Keratinocyte (primary cell): ENCODE data around the gene OR6B3. TPM values are rescaled to one million over a fixed set of nuclear protein-coding genes. Genes with fewer than 3 reads are reported as not detected.

Experiments
- DNase-seq: peaks from one replicate; pipeline ENCODE4 v3.0.0-alpha.2; 2011; ENCODE audit warnings: low read depth, missing footprints, low spot score
- FAIRE-seq: peaks from 2 replicates; lab custom pipeline; 2011; peaks lifted over from hg19 to GRCh38; lab: Jason Lieb, UNC
- H2AFZ ChIP-seq: 2 replicates; pipeline ENCODE4 v1.6.0; 2012; ENCODE audit warnings: low read length, control low read depth, inconsistent platforms; ENCODE audit not compliant: control insufficient read depth
- H3K27ac ChIP-seq: 2 replicates; pipeline ENCODE4 v1.5.1; 2011; ENCODE audit warnings: low read length; ENCODE audit not compliant: control insufficient read depth, insufficient read depth
- H3K27me3 ChIP-seq: 3 replicates; pipeline ENCODE4 v1.6.0; 2011; ENCODE audit warnings: low read length; ENCODE audit not compliant: control insufficient read depth, insufficient read depth; ENCODE audit errors: extremely low read depth
- H3K36me3 ChIP-seq, 2 experiments: 2 replicates in 1 of 2; 3 replicates in 1 of 2; pipeline ENCODE4 v1.5.1; 2011; ENCODE audit warnings: low read length in 2 of 2, mild to moderate bottlenecking in 1 of 2; ENCODE audit not compliant: control insufficient read depth in 2 of 2, insufficient read depth in 2 of 2; ENCODE audit errors: extremely low read depth in 1 of 2
- H3K4me1 ChIP-seq: 3 replicates; pipeline ENCODE4 v1.5.1; 2011; ENCODE audit warnings: low read length; ENCODE audit not compliant: control insufficient read depth, insufficient read depth; ENCODE audit errors: extremely low read depth
- H3K4me2 ChIP-seq: 3 replicates; pipeline ENCODE4 v1.6.0; 2011; ENCODE audit warnings: low read depth, low read length; ENCODE audit not compliant: control insufficient read depth, insufficient read depth; ENCODE audit errors: extremely low read depth
- H3K4me3 ChIP-seq, 3 experiments: fragments of 200-600 bp in 1 of 3; sonication (generic) in 1 of 3; 2 replicates in 2 of 3; 3 replicates in 1 of 3; pipeline ENCODE4 v1.5.1; 2011 to 2016; ENCODE audit warnings: low read length in 3 of 3, mild to moderate bottlenecking in 3 of 3, control low read depth in 2 of 3, inconsistent platforms in 1 of 3, low read depth in 1 of 3, mixed read lengths in 1 of 3, mixed run types in 1 of 3, moderate library complexity in 1 of 3; ENCODE audit not compliant: control insufficient read depth in 2 of 3, insufficient read depth in 2 of 3; ENCODE audit errors: extremely low read depth in 1 of 3
- H3K79me2 ChIP-seq: 2 replicates; pipeline ENCODE4 v1.6.0; 2012; ENCODE audit warnings: low read length; ENCODE audit not compliant: control insufficient read depth, insufficient read depth
- H3K9ac ChIP-seq: 3 replicates; pipeline ENCODE4 v1.6.0; 2011; ENCODE audit warnings: low read length; ENCODE audit not compliant: control insufficient read depth, insufficient read depth; ENCODE audit errors: extremely low read depth
- H3K9me1 ChIP-seq: 3 replicates; pipeline ENCODE4 v1.6.0; 2011; ENCODE audit warnings: low read length; ENCODE audit not compliant: control insufficient read depth, insufficient read depth; ENCODE audit errors: extremely low read depth
- H3K9me3 ChIP-seq: 2 replicates; pipeline ENCODE4 v1.5.1; 2012; ENCODE audit warnings: low read depth, low read length; ENCODE audit not compliant: control insufficient read depth
- H4K20me1 ChIP-seq: 3 replicates; pipeline ENCODE4 v1.6.0; 2011; ENCODE audit warnings: low read length; ENCODE audit not compliant: control insufficient read depth, insufficient read depth; ENCODE audit errors: extremely low read depth
- EZH2 ChIP-seq: IDR thresholded peaks from one replicate; pipeline ENCODE4 v1.6.1; 2012; ENCODE audit warnings: inconsistent platforms, mild to moderate bottlenecking, low read length, moderate library complexity
- dilution Hi-C: fragments of 300-500 bp; cut with MboI; formaldehyde crosslinking; loops from one replicate; pipeline ENCODE4 v1.7.0; 2020; ENCODE audit warnings: low sequenced_read_pairs; ENCODE audit not compliant: extremely low pct_ligation_motif_present
- polyA plus RNA-seq, 5 experiments: library from polyadenylated mRNA; depleted of rRNA in 3 of 5; stranded (reverse) in 3 of 5; stranded (forward) in 1 of 5; unstranded in 1 of 5; fragments of >200 nt; gene quantifications; 1 replicate in 1 of 5; 2 replicates in 3 of 5; 3 replicates in 1 of 5; pipeline versions ENCODE4 v1.2.1 to v1.2.3, GENCODE V29; 2011 to 2012; ENCODE audit warnings: missing spikeins in 2 of 5, low read depth in 1 of 5, low replicate concordance in 1 of 5
- TF ChIP-seq, protein P1 (sequence below), 3 experiments: IDR thresholded peaks in 1 of 3; conservative IDR thresholded peaks in 1 of 3; optimal IDR thresholded peaks in 1 of 3; 2 replicates in 2 of 3; 3 replicates in 1 of 3; pipeline versions ENCODE3 to v1.5.1; 2011; ENCODE audit warnings: low read length in 3 of 3, mild to moderate bottlenecking in 3 of 3, moderate library complexity in 2 of 3, control low read depth in 1 of 3, inconsistent platforms in 1 of 3; ENCODE audit not compliant: insufficient read depth in 2 of 3; ENCODE audit errors: extremely low read depth in 1 of 3

The OR6B3 gene
- polyA plus RNA-seq, 1 donor (not counting 4 experiments of a cell fraction or from before 2014, with no cell fraction given), result not detected

DNA sequence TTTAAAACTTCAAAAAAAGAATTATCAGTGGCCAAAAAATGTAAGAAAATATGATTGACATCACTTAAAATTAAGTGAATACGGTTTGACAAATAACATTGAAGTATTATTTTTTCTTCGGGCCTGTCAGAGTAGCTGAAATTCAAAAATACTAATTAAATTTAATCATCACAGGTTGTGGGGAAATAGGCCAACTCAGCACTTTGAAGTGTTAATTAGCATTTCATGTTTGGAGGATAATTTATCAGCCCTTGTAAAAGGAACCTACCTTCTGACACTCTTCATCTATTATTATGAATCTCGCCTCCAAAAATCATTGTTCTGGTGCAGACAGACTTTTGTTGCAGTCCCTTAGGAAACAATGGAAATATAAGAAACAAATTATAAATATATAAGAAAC, 17.6 kb upstream of the OR6B3 start:
- no peaks in the 10 kb centered on the region for H3K79me2 ChIP-seq
- H3K27ac ChIP-seq, result no peak overlapping the region
- H4K20me1 ChIP-seq, result no peaks in the 10 kb centered on the region
- no peaks in the 10 kb centered on the region for H3K4me1 ChIP-seq
- H3K4me3 ChIP-seq, result no peak overlapping the region
- peaks cover 3% of the 10 kb centered on the region for H3K27me3 ChIP-seq
- H3K4me2 ChIP-seq, result no peak overlapping the region
- no peaks in the 10 kb centered on the region for H3K9me3 ChIP-seq
- H3K9me1 ChIP-seq, result no peaks in the 10 kb centered on the region
- dilution Hi-C loops, result no loop called here
- no peaks in the 10 kb centered on the region for H3K36me3 ChIP-seq
- DNase-seq (no peak), FAIRE-seq (no peak)
- no peak overlapping the region for H2AFZ ChIP-seq
- TF ChIP-seq EZH2, result no peak
- TF ChIP-seq, protein P1, sequence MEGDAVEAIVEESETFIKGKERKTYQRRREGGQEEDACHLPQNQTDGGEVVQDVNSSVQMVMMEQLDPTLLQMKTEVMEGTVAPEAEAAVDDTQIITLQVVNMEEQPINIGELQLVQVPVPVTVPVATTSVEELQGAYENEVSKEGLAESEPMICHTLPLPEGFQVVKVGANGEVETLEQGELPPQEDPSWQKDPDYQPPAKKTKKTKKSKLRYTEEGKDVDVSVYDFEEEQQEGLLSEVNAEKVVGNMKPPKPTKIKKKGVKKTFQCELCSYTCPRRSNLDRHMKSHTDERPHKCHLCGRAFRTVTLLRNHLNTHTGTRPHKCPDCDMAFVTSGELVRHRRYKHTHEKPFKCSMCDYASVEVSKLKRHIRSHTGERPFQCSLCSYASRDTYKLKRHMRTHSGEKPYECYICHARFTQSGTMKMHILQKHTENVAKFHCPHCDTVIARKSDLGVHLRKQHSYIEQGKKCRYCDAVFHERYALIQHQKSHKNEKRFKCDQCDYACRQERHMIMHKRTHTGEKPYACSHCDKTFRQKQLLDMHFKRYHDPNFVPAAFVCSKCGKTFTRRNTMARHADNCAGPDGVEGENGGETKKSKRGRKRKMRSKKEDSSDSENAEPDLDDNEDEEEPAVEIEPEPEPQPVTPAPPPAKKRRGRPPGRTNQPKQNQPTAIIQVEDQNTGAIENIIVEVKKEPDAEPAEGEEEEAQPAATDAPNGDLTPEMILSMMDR (optimal IDR thresholded peaks at IDR 0.05 in 1 of 3, IDR thresholded peaks at IDR 0.05 in 1 of 3, conservative IDR thresholded peaks at IDR 0.05 in 1 of 3; ENCODE audit: extremely low read depth in 1 of 3, insufficient read depth in 2 of 3, low read length in 3 of 3), result no peak
- H3K9ac ChIP-seq, result no peak overlapping the region

DNA sequence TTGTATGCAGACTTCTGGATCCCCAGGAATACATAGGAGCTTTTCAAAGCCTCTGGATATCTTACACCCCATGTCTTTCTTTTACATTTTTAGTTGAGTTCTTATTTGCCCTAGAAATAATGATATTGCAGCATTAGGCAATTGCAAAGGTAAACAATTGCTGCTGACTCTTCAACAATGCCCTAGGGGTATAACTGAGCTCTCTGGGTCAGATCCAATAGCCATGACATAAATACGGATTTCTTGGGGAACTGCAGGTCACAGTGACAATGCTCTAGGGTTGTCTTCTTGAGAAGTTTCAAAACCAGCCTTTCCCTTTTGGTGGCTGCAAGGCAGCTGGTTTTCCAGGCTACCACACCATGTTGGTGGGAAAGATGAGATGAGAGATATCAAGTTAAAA, 16.5 kb upstream of the OR6B3 start:
- FAIRE-seq, result no peak
- dilution Hi-C loops, result no loop called here
- TF ChIP-seq EZH2, result no peak
- TF ChIP-seq, protein P1 (optimal IDR thresholded peaks at IDR 0.05 in 1 of 3, IDR thresholded peaks at IDR 0.05 in 1 of 3, conservative IDR thresholded peaks at IDR 0.05 in 1 of 3; ENCODE audit: extremely low read depth in 1 of 3, insufficient read depth in 2 of 3, low read length in 3 of 3), result no peak

More for the DNA sequence above, 16.5 kb upstream of the OR6B3 start:
- no peak overlapping the region for H3K4me2 ChIP-seq
- H3K79me2 ChIP-seq, result no peaks in the 10 kb centered on the region
- no peak overlapping the region for H2AFZ ChIP-seq
- DNase-seq, result no peak
- no peaks in the 10 kb centered on the region for H4K20me1 ChIP-seq
- no peak overlapping the region for H3K4me3 ChIP-seq
- no peaks in the 10 kb centered on the region for H3K36me3 ChIP-seq
- H3K9me1 ChIP-seq, result no peaks in the 10 kb centered on the region
- H3K9ac ChIP-seq, result no peak overlapping the region
- H3K27ac ChIP-seq, result no peak overlapping the region
- no peaks in the 10 kb centered on the region for H3K4me1 ChIP-seq
- peaks cover 3% of the 10 kb centered on the region for H3K27me3 ChIP-seq
- no peaks in the 10 kb centered on the region for H3K9me3 ChIP-seq
